ENCODE data around the gene MECP2.

Gene MECP2

DNA sequence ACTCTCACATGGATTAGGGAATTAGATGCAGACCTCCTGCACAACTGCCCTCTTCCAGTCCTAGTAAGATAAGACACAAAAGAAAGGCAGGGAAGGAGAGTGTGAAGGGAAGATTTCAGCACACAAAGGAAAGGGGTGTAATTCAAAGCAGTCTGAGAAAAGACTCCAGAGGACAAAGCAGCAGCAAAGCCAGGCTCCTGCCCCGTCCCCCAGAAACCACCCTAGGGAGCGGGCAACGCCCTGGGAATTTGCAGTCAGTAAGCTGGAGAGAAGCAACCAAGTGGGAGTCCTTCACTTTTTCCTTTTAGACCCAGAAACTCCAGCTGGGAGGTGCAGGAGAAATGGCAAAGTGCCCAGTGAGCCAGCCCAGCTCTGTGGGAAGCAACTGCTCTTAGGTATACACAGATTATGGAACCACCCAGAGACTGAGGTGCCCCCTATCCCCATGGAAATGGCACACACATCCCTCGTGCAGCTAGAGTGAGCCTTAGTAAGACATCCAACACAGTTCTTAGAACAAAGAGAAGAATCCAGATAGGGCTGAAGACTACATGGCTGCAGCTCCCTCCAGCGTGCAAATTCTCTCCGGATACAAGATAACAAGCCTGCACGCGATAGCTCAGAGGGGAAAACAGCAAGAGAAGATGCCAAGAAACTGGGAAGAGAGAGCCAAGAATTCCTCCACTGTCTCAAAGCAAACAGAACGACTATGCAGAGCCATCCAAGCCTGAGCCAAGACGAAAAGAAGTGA, 51.3 kb downstream of the MECP2 start:
- Histone ChIP-seq H3K27ac (ENCODE audit: low read depth, low read length) (peak overlapping the region; percentile 70), H3K9ac (ENCODE audit: low read depth, low read length) (no peak overlapping the region), H3K4me3 (ENCODE audit: low read depth, low read length) (no peak overlapping the region), H3K36me3 (ENCODE audit: control insufficient read depth, insufficient read depth, low read length) (no peaks in the 10 kb centered on the region), H3K27me3 (ENCODE audit: control insufficient read depth, insufficient read depth, low read length) (no peaks in the 10 kb centered on the region), H3K4me1 (ENCODE audit: control insufficient read depth, insufficient read depth, low read length) (peaks cover 6% of the 10 kb centered on the region; the same call in 1 of the 2 replicates), H3K9me3 (ENCODE audit: control insufficient read depth, insufficient read depth, low read length) (peaks cover 35% of the 10 kb centered on the region)

DNA sequence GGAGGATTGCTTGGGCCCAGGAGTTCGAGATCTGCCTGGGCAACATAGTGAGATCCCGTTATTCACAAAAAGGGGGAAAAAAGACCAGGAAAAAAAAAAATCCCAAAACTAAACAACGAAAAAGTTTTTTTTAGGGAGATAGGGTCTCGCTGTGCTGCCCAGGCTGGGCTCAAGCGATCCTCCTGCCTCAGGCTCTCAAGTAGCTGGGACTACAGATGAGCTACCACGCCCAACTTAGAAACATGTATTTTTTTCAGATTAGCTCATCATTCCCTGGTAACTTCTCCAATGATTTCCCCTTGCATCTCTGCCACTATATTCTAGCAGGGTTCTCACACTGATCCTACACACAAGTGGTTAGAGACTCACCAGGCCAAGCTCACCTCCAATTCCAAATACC, 53.4 kb downstream of the MECP2 start:
- H3K36me3 ChIP-seq (ENCODE audit: control insufficient read depth, insufficient read depth, low read length), result peaks cover 3% of the 10 kb centered on the region; the same call in 1 of the 2 replicates
- H3K4me1 ChIP-seq (ENCODE audit: control insufficient read depth, insufficient read depth, low read length), result peaks cover 7% of the 10 kb centered on the region; the same call in 1 of the 2 replicates
- no peaks in the 10 kb centered on the region for H3K27me3 ChIP-seq (ENCODE audit: control insufficient read depth, insufficient read depth, low read length)
- no peak overlapping the region for H3K9ac ChIP-seq (ENCODE audit: low read depth, low read length)
- H3K4me3 ChIP-seq (ENCODE audit: low read depth, low read length), result no peak overlapping the region
- H3K9me3 ChIP-seq (ENCODE audit: control insufficient read depth, insufficient read depth, low read length), result peaks cover 41% of the 10 kb centered on the region
- H3K27ac ChIP-seq (ENCODE audit: low read depth, low read length), result no peak overlapping the region

DNA sequence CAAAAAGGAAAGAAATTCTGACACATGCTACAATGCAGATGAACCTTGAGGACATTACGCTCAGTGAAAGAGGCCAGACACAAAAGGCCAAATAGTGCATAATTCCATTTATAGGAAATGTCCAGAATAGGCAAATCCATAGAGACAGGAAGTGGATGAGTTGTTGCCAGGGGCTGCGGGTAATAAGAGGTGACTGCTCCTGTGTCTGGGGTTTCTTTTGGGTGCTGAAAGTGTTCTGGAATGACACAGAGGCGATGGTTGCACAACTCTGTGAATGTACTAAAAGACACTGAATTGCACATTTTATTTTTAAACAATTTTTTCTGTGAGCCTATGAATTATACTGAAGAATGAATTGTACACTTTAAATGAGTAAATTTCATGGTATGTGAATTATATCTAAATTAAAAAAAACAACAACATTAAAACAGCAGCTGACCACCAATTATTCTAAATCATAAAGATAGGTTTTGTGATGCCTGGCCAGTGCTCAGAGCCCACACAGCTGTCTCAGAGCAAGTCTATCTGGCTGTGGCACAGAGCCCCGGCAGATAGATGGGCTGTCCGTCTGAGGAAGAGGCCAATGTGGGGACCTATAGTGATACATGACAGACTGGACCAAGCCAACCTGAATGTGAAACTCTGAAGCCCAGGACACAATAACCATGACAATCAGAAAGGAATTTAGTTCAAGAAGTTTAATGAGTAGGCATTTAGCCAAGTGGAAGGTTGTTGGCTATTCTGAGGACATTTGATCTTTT, 54.3 kb downstream of the MECP2 start:
- Histone ChIP-seq H3K4me3 (ENCODE audit: low read depth, low read length) (no peak overlapping the region), H3K9ac (ENCODE audit: low read depth, low read length) (no peak overlapping the region), H3K27ac (ENCODE audit: low read depth, low read length) (no peak overlapping the region), H3K27me3 (ENCODE audit: control insufficient read depth, insufficient read depth, low read length) (no peaks in the 10 kb centered on the region), H3K9me3 (ENCODE audit: control insufficient read depth, insufficient read depth, low read length) (peaks cover 39% of the 10 kb centered on the region), H3K36me3 (ENCODE audit: control insufficient read depth, insufficient read depth, low read length) (peaks cover 3% of the 10 kb centered on the region; the same call in 1 of the 2 replicates), H3K4me1 (ENCODE audit: control insufficient read depth, insufficient read depth, low read length) (peaks cover 7% of the 10 kb centered on the region; the same call in 1 of the 2 replicates)

DNA sequence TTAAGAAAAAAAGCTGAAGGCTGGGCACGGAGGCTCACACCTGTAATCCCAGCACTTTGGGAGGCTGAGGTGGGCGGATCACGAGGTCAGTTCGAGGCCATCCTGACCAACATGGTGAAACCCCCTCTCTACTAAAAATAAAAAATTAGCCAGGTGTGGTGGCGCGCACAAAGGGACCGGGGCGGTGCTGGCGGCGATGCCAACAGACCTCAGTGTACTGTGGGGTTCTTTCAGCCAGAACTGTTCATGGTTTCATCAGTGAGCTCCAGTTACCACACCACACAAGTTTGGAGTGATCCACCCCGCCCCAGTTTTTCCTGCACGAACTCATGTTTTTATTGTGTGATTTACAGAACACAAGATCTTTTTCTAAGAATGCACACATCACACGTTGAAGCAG, 56.7 kb downstream of the MECP2 start:
- Histone ChIP-seq H3K36me3 (ENCODE audit: control insufficient read depth, insufficient read depth, low read length) (peaks cover 3% of the 10 kb centered on the region; the same call in 1 of the 2 replicates), H3K9me3 (ENCODE audit: control insufficient read depth, insufficient read depth, low read length) (peaks cover 31% of the 10 kb centered on the region), H3K9ac (ENCODE audit: low read depth, low read length) (no peak overlapping the region), H3K4me1 (ENCODE audit: control insufficient read depth, insufficient read depth, low read length) (peaks cover 8% of the 10 kb centered on the region; the same call in 1 of the 2 replicates), H3K27me3 (ENCODE audit: control insufficient read depth, insufficient read depth, low read length) (no peaks in the 10 kb centered on the region), H3K27ac (ENCODE audit: low read depth, low read length) (no peak overlapping the region), H3K4me3 (ENCODE audit: low read depth, low read length) (no peak overlapping the region)

DNA sequence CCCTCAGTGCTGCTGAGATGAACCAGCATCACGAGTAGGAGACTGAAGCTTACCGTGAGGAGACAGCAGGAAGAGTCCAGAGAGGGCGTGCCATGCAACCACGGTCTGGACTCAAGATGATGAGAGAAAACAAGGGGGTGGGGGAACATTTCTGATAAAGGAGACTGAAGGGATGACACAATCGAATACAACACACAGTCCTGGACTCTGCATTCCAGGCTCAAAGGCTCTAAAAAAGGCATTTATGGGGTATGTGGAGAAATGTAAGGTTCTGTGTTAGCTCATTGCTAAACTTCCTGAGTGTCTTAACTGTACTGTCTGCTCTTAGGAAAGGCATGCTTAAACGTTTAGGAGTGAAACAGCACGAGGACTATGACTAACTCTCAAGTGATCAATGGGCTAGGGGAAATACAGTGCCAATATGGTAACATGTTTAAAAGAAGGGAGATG, 57.2 kb downstream of the MECP2 start:
- H3K9me3 ChIP-seq (ENCODE audit: control insufficient read depth, insufficient read depth, low read length), result peaks cover 31% of the 10 kb centered on the region
- peaks cover 3% of the 10 kb centered on the region; the same call in 1 of the 2 replicates for H3K36me3 ChIP-seq (ENCODE audit: control insufficient read depth, insufficient read depth, low read length)
- no peak overlapping the region for H3K27ac ChIP-seq (ENCODE audit: low read depth, low read length)
- no peak overlapping the region for H3K9ac ChIP-seq (ENCODE audit: low read depth, low read length)
- no peaks in the 10 kb centered on the region for H3K27me3 ChIP-seq (ENCODE audit: control insufficient read depth, insufficient read depth, low read length)
- no peak overlapping the region for H3K4me3 ChIP-seq (ENCODE audit: low read depth, low read length)
- H3K4me1 ChIP-seq (ENCODE audit: control insufficient read depth, insufficient read depth, low read length), result peaks cover 9% of the 10 kb centered on the region; the same call in 1 of the 2 replicates

DNA sequence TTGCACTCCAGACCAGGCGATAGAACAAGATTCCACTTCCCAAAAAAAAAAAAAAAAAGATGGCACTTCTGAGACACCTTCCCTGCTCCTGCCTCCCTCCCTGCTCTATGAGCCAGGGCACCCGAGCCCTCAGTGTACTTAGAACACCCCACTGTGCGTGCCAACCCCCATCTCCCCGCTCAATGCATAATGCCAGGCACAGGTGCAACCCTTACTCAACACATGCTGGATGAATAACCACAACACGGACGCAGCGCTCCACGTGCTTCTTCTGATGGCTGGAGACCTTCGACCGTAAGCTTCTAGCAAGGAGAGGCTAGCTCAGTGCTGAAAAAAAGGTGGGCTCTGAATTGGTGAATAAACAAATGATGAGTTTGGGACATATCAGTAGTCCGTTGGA, 57.9 kb downstream of the MECP2 start:
- Histone ChIP-seq H3K9ac (ENCODE audit: low read depth, low read length) (no peak overlapping the region), H3K36me3 (ENCODE audit: control insufficient read depth, insufficient read depth, low read length) (peaks cover 3% of the 10 kb centered on the region; the same call in 1 of the 2 replicates), H3K27ac (ENCODE audit: low read depth, low read length) (no peak overlapping the region), H3K9me3 (ENCODE audit: control insufficient read depth, insufficient read depth, low read length) (peaks cover 28% of the 10 kb centered on the region), H3K4me3 (ENCODE audit: low read depth, low read length) (no peak overlapping the region), H3K4me1 (ENCODE audit: control insufficient read depth, insufficient read depth, low read length) (peaks cover 9% of the 10 kb centered on the region; the same call in 1 of the 2 replicates), H3K27me3 (ENCODE audit: control insufficient read depth, insufficient read depth, low read length) (no peaks in the 10 kb centered on the region)

DNA sequence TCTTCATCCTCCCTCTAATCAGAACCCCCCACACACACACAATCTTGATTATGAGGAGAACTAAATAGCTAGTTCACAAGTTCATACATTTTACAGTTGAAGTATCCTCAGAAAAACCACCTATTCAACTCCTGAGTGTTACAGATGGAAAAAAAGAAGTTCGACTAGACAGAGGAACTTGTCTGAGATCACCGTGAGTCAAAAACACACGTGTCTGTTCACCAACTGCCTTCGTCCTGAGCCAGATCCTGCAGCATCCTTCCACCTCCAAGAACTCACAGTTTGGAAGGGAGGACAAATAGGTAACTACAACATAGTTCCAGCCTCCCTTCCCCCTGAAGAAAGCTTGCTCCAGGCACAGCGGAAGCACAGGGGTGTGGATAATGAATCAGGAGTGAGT, 58.9 kb downstream of the MECP2 start:
- Histone ChIP-seq H3K27me3 (ENCODE audit: control insufficient read depth, insufficient read depth, low read length) (no peaks in the 10 kb centered on the region), H3K27ac (ENCODE audit: low read depth, low read length) (no peak overlapping the region), H3K4me3 (ENCODE audit: low read depth, low read length) (no peak overlapping the region), H3K4me1 (ENCODE audit: control insufficient read depth, insufficient read depth, low read length) (peaks cover 9% of the 10 kb centered on the region; the same call in 1 of the 2 replicates), H3K9ac (ENCODE audit: low read depth, low read length) (no peak overlapping the region), H3K36me3 (ENCODE audit: control insufficient read depth, insufficient read depth, low read length) (peaks cover 3% of the 10 kb centered on the region; the same call in 1 of the 2 replicates), H3K9me3 (ENCODE audit: control insufficient read depth, insufficient read depth, low read length) (peaks cover 28% of the 10 kb centered on the region)

DNA sequence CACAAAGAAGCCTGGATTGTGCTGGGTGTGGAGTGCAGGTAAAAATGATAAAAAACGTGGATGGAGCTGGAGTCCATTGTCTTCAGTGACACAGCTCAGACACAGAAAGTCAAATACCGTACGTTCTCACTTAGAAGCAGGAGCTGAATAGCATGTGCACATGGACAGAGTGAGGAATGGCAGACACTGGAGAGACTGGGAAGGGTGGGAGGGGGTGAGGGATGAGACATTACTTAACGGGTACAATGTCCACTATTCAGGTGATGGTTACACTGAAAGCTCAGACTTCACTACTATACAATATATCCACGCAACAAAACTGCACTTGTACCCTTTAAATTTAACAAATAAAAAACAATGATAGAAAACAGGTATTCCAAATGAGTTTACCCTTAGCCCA, 59.8 kb downstream of the MECP2 start:
- no peak overlapping the region for H3K4me3 ChIP-seq (ENCODE audit: low read depth, low read length)
- no peaks in the 10 kb centered on the region for H3K27me3 ChIP-seq (ENCODE audit: control insufficient read depth, insufficient read depth, low read length)
- peaks cover 28% of the 10 kb centered on the region for H3K9me3 ChIP-seq (ENCODE audit: control insufficient read depth, insufficient read depth, low read length)
- no peak overlapping the region for H3K9ac ChIP-seq (ENCODE audit: low read depth, low read length)
- peaks cover 3% of the 10 kb centered on the region; the same call in 1 of the 2 replicates for H3K36me3 ChIP-seq (ENCODE audit: control insufficient read depth, insufficient read depth, low read length)
- peaks cover 13% of the 10 kb centered on the region for H3K4me1 ChIP-seq (ENCODE audit: control insufficient read depth, insufficient read depth, low read length)
- H3K27ac ChIP-seq (ENCODE audit: low read depth, low read length), result no peak overlapping the region

DNA sequence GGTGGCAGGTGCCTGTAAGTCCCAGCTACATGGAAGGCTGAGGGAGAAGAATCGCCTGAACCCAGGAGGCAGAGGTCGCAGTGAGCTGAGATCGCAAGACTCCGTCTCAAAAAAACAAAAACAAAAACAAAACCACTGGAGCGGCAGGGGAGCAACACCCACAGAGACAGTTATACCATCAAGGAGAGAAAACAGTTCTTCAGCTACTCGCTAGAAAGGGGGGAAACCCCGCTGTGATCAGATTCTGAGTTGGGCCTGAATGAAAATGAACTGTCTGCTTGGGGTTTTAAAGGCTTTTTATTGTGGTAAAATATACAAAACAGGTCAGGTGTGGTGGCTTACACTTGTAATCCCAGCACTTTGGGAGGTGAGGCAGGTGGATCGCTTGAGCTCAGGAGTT, 61.0 kb downstream of the MECP2 start:
- Histone ChIP-seq H3K9me3 (ENCODE audit: control insufficient read depth, insufficient read depth, low read length) (peaks cover 28% of the 10 kb centered on the region), H3K9ac (ENCODE audit: low read depth, low read length) (no peak overlapping the region), H3K4me3 (ENCODE audit: low read depth, low read length) (no peak overlapping the region), H3K27ac (ENCODE audit: low read depth, low read length) (peak overlapping the region; percentile 33), H3K27me3 (ENCODE audit: control insufficient read depth, insufficient read depth, low read length) (no peaks in the 10 kb centered on the region), H3K4me1 (ENCODE audit: control insufficient read depth, insufficient read depth, low read length) (peaks cover 10% of the 10 kb centered on the region), H3K36me3 (ENCODE audit: control insufficient read depth, insufficient read depth, low read length) (peaks cover 10% of the 10 kb centered on the region)

DNA sequence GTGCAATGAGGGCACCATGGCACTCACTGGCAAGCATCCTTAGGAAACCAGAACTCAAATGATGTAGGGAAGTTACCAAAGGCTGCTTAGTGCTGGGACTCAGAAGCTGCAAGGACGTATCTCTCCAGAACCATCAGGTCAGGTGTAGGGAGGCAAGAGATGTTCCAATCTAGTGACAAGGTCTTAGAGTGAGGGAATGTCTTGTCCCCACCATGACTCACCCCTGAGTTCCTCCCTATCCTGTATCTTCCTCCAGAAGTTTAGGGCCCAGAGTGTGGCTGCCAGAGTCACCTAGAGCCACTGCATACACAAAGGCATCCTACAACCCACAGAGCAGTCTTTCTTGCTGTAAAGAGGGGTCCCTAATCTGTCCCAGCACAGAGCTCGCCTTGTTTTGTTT, 63.7 kb downstream of the MECP2 start:
- H3K9me3 ChIP-seq (ENCODE audit: control insufficient read depth, insufficient read depth, low read length), result peaks cover 13% of the 10 kb centered on the region
- no peaks in the 10 kb centered on the region for H3K27me3 ChIP-seq (ENCODE audit: control insufficient read depth, insufficient read depth, low read length)
- H3K9ac ChIP-seq (ENCODE audit: low read depth, low read length), result no peak overlapping the region
- no peak overlapping the region for H3K27ac ChIP-seq (ENCODE audit: low read depth, low read length)
- peaks cover 17% of the 10 kb centered on the region for H3K36me3 ChIP-seq (ENCODE audit: control insufficient read depth, insufficient read depth, low read length)
- no peak overlapping the region for H3K4me3 ChIP-seq (ENCODE audit: low read depth, low read length)
- H3K4me1 ChIP-seq (ENCODE audit: control insufficient read depth, insufficient read depth, low read length), result peaks cover 7% of the 10 kb centered on the region

DNA sequence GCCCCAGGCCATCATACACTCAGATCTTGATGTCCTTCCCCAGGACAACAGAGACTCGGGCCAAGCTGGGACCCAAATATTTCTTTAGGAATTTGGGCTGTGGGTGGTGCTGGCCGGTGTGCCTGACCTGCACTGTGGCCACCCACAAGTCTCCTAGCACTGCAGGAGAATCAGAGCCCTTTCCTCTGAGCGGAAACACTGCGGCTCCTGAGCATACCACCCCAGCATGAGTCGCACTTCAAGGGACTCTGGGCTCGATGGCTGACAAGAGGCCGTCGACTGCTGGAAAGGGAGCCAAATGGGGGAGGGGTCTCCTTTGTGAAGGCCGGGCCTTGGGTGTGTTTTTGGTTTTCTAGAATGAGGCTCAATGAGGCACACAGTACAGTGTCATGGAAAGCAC, 64.9 kb downstream of the MECP2 start:
- Histone ChIP-seq H3K9me3 (ENCODE audit: control insufficient read depth, insufficient read depth, low read length) (peaks cover 4% of the 10 kb centered on the region; the same call in 1 of the 2 replicates), H3K27ac (ENCODE audit: low read depth, low read length) (peak overlapping the region; percentile 47), H3K4me3 (ENCODE audit: low read depth, low read length) (no peak overlapping the region), H3K36me3 (ENCODE audit: control insufficient read depth, insufficient read depth, low read length) (peaks cover 17% of the 10 kb centered on the region), H3K27me3 (ENCODE audit: control insufficient read depth, insufficient read depth, low read length) (no peaks in the 10 kb centered on the region), H3K4me1 (ENCODE audit: control insufficient read depth, insufficient read depth, low read length) (peaks cover 7% of the 10 kb centered on the region), H3K9ac (ENCODE audit: low read depth, low read length) (no peak overlapping the region)

All from HUES48 (cell line).